HG03135 (cell line): ENCODE data around the gene GFOD1.
"Not testable (repeated sequence)": the region's sequence is repeated elsewhere in the genome, so short reads cannot be mapped to it uniquely, and the experiment has no call there.

Source experiments
- ATAC-seq: cut with Tn5 transposase; IDR thresholded peaks from one replicate; pipeline ENCODE4 v1.9.1; 2021; ENCODE audit warnings: mild to moderate bottlenecking, moderate library complexity; ENCODE audit not compliant: unreplicated experiment

GFOD1 gene

DNA sequence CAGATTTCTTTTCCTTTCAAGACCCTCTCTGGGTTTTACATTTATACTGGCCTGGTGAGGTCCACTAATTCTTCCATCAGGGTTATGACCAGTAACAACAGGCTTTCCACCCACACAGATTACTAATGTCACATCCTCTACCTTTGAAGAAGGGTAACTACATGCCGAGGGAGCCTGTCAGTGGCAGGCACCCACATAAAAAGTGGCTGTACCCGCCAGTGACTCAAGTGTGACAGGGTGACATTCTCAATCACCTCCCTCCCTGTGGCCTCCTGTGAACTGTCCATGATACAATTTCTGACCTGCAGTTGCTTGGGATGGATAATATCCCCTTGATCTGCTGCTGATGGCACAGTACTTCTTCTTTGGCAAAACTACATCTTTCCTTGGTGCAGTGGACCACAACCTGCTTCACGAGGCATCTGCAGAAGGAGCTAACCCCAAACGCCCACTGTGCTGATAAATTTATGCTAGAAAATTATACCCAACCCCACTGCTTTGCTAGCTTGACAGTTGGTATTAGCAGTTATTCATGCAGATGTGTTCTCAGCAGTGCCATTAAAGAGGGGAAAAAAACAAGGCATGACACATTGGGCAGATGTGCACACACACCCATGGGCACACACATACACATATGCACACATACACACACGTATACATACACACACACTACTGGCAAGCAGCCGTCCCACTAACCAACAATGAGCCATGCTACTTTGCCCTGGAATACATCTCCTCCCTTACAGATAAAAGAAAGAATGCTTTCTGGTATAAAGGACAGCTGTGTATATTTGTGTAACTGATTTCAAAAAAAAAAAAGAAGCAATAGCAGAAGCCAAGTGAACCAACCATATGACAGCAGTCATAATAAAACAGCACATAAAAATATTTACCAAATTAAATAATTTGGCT, 20.8 kb downstream of the GFOD1 start:
- no peak for ATAC-seq

DNA sequence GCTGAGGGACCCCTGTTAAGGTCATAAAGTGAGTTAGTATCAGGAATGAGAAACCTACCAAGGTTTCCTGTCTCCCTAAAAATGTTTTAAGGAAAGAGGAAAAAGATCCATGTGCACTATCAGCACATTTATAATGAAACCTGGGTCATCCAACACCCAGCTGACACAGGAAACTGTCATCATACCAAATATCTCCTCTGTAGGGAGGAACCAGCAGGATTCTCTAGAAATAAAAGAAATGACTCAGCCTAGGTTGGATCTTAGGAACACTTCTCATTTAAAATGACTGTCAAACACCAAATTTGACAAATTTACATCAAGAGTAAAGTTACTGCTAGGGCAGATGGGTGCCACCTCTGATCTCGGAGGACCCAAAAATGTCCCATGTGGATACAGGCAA, 21.7 kb downstream of the GFOD1 start:
- ATAC-seq: no peak

DNA sequence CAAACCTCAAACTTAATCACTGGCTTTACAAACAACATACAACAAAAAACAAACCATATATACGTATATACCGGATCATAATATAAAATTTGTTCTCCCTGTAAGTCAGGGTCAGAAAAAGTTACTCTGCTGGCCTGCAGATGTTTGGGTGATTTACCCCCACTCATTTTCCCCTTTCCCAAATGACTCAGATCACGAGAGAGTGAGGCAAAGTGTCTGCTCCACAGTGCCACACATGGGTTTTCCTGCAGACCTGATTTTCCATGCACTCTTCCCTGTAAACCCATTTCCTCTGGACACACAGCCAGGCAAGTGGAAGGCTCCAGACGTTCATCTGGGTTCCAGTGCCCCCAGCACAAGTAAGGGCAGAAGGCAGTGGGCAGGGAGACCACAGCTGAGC, 23.5 kb downstream of the GFOD1 start:
- ATAC-seq: no peak

DNA sequence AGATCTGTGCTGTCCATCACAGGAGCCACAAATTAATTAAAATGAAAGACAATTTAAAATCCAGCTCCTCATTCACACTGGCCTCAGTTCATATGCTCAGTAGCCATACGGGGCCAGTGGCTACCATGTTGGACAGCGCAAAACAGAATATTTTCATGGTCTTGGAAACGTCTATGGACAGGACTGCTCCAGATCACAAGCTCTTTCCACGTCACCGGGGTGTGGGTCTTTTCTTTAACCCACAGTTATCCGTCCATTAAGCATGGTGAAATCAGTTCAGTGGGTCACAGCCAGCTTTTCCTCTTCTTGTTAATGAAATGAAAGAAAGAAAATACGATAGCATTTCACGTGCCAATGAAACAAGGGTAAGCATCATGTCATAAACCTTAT, 24.1 kb downstream of the GFOD1 start:
- ATAC-seq: no peak

DNA sequence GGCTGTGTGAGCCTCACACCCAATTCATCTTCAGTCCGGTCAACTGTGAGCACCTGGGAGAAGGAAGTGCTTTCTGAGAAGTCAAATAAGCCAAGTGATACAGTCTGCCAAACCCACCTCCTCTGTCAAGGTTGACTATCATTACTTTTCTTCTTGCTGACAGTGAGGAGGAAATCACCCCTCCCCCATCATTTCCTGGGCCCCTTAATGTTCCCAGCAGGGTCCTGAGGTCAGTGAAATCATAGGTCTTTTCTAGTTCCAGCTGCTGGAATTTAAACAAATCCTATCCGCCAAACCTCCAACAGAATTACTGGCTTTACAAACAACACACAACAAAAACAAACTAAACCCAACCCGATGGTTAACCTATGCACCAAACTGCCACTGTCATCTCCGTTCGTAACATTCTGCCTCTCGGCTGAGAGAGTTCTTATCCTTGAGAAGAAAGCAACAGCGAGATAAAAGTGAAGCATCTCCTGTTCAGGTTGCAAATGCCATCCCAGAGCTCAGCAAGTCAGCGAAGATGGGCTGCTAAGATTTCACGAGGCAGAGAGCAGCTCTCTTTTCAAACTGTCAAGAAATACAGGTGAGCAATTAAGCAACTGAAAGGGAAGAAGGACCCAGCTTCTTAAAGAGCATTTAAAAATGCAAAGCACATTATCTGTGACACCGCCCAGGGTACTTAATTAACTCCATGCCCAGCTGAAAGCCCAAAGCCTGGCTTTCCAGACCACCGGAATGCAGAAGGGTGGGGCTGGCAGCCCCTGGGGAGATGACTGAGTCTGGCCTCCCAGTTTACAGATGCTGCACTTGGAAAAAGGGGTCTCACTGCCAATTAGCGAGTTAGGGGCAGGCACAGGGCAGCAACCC, 24.7 kb downstream of the GFOD1 start:
- ATAC-seq: no peak

DNA sequence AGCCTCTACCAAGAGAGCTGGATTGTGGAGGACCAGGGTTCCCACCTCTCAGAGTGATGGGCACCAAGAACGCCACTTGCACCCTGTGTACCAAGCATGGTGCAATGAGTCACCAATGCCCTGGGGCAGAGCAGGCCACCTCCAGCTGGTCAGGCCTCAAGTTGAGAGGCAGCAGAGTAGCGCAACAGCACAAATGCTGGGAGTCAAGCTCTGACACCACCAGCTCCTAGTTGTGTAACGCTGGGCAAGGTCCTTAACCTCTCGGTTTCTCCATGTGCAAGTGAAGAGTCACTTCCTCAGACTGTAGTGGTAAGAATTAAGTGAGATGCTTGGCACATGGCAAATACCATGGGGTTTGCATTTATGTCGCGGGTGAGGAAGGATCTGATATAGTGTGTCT, 25.6 kb downstream of the GFOD1 start:
- no peak for ATAC-seq

DNA sequence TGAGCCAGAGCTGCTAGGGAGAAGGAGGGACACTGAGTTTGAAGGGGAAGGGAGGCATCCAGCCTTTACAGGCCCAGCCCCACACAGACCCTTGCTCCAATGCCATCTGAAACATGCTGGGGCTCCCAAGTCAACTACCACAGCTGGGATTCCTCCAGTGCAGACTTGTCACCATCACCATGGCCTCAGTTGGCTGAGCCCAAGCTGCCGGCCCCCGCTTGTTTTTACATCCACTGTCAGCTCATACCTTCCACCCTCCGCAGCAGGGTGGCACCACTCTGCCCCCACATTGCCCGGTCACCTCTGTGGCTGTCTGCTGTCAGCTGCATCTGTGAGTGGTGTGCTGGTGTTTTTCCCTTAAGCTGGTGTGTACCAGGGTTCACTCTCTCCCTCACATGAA, 26.1 kb downstream of the GFOD1 start:
- ATAC-seq: no peak

DNA sequence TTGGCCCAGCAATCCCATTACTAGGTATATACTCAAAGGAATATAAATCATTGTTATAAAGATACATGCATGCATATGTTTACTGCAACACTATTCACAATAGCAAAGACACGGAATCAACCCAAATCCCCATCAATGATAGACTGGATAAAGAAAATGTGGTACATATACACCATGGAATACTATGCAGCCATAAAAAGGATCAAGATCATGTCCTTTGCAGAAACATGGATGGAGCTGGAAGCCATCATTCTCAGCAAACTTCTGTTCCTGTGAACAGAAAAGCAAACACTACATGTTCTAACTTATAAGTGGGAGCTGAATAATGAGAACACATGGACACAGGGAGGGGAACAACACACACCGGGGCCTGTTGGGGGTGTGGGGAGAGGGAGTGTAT, 27.1 kb downstream of the GFOD1 start:
- ATAC-seq: not testable (repeated sequence)

DNA sequence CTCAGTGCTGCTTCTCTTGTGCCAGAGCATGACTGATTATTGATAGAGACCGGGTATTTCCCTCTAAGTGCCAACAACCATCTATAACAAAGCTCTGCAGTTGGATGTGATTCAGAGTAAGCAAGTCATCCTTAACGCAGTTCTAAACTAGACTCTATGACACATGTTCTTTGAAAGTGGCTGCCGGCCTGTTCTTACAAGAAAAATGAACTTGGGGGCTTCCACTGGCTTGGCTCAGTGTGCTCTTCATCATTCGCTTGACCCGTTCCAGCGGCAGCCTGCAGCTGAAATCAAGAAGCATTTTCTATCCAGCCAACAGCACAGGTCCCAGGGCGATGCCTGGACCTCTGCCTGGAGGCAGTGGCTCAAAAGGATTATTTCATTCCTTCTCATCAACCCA, 29.8 kb downstream of the GFOD1 start:
- no peak for ATAC-seq

DNA sequence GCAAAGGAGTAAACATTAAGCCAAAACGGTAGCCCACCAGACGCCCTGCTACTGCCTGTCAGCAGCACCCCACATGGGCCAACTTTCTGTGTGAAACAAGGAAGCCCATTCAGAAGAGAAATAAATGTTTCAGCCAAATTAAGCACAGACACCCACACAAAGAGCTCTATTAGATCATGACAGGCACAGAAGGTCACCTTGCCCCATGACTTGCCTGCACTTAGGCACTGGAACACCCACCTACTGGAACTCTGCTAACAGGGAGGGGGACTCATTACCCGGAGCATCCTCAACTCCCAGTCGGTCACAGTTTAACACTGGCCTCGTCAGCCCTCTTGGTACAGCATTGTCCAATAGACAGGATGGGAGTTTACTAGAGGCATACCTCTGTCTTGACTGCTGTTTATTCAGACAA, 31.8 kb downstream of the GFOD1 start:
- ATAC-seq: no peak

DNA sequence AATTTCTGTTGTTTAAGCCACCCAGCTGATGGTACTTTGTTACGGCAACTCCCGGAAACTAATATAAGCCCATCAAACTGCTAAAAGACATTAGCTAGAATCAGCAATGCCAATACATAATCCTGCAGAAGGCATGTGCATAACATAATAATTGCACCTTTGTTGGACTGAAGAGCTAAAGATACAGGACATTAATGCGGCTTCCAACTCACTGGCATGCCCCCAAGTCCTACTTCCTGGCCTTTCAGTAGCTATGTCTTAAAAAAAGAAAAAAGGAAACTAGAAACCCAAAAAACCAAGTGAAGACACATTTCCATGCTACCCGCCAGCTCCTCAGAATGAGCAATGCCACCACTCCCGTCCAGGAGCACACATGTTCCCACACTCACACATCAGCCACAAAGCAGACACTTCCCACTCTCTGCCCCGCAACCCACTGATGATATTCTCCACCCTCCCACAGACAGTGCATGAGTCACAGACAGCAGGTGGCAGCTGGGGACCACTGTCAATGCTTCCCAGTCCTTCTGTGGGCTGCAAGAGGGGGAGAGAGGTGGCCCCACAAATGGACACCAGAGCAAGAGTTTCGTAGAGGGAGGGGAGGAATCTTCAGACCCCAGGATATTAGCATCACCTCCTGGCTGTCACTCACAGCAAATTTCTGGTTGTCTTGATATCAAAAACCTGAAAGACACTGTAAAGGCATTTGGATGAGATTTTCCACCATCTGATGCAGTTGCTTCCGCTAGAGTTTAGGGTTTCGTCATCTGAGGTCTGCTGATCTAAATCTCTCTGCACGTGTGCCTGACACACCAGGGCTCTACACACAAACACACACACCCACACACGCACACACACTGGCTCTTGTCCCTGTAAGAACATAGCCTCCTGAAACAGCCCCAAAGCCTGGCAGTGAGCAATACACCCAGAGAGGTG, 32.8 kb downstream of the GFOD1 start:
- ATAC-seq: peak; percentile 48

DNA sequence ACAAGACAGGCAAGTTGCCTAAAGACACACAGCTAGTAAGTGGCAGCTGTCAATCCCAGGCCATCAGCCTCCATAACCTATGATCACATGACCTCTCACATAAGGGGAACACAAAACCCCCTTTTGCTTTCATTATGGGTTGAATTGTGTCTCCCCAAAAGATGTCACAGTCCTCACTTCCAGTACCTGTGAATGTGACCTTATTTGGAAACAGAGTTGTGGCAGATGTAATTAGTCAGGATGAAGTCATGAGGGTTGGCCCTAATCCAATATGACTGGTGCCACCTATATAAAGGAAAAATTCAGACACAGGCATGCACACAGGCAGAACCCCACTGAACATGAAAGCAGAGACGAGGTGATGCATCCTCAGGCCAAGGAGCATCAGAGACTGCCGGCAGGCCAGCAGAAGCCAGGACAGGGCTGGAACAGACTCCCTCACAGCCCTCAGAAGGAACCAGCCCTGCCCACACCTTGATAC, 33.6 kb downstream of the GFOD1 start:
- ATAC-seq: no peak

DNA sequence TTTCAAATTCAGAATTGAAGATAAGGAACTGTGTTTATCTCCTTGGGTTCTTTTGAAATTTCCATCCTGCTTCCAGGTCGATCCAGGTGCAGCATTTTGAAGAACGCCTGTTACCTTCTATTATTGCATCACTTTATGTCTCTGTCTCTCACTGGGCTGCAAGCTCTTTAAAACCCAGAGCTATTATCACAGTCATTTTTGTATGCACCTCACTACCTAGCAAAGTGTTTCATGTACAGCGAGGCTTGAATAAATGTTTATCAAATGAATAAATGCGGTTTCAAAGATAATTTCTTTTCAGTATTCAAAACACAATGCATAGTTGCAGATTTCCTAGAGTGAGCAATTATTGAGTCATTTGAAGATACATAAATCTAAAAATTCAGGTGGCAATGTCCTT, 34.2 kb downstream of the GFOD1 start:
- no peak for ATAC-seq

DNA sequence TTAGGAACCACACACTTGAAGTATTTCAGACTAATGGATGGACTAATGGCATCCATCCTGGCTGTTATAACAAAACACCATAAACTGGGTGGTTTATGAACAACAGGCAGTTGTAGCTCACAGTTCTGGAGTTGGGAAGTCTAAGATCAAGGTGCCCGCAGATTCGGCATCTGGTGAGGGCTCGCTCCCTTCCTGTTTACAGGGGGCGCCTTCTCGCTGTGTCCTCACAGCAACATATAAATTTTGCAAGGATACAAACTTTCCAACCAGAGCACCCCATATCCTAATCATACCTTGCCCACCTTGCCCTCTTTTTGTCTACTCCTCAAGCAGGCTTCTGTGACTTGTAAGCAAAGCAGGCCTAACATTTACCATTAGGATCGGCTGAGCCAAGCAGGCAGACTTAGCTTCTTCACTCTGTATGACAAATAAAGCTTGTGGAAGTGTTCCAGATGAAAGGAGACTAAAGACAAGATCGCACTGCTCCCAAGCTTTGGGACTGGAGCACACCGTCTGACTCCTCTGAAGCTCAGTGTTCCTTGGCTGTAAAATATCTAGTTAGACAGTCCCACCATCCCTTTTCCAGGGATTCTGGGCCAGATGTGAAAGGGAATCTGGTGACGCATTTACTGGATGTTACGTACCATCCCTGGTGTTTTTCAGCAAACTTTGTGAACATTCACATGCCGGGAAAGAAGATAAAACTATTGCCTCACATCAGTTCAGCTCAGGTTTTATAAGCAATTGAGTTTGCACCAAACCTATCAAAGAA, 34.9 kb downstream of the GFOD1 start:
- ATAC-seq: no peak

DNA sequence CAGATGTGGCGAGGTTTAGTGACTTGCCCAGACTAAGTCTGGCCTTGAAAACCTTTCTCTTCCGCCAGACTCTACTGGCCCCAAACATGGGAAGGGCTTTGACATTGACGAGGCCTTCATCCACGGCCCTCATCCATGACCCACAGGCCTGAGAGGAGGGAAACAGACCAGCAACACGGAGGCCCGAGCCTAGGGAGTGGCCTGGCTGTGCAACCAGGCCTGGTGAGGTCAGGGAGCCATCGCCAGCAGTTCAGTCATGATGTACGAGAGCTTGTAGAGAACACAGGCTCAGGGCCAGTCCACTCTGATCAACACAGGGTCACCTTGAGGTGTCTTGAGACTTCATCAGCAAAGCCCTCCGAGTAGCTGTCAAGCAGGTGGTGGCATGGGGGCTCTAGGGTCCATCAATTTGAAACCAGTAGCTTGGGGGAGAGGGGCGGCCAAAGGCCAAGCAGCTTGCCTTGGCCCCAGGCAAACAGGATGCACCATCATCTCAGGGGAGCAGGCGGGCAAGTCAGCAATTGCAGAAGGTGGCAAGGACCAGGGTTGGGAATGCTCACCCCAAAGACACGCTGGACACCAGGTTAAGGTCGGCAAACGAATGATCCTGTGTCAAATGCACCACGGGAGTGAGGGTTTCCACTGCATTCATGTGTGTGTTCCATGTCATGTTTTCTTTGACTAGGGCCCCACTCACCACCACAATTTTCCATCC, 36.1 kb downstream of the GFOD1 start:
- ATAC-seq: no peak

DNA sequence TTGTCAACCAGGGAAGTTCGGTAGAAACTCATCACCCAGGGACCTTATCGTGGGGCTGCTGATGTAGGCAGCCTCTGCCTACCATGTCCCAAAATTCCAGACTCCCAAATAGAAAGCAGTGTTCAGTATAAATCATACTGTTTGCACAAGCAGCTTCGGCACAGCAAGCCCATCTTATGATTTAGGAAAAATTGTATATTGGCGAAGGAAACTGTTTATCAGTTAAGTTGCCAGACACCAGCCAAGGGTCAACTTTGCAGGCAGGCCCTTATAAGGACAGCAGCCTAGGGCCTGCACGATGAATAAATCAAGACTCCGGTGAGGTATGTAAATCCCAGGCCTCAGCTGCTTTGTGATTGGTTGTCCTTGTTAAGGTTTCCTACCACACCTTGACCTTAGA, 36.8 kb downstream of the GFOD1 start:
- no peak for ATAC-seq

DNA sequence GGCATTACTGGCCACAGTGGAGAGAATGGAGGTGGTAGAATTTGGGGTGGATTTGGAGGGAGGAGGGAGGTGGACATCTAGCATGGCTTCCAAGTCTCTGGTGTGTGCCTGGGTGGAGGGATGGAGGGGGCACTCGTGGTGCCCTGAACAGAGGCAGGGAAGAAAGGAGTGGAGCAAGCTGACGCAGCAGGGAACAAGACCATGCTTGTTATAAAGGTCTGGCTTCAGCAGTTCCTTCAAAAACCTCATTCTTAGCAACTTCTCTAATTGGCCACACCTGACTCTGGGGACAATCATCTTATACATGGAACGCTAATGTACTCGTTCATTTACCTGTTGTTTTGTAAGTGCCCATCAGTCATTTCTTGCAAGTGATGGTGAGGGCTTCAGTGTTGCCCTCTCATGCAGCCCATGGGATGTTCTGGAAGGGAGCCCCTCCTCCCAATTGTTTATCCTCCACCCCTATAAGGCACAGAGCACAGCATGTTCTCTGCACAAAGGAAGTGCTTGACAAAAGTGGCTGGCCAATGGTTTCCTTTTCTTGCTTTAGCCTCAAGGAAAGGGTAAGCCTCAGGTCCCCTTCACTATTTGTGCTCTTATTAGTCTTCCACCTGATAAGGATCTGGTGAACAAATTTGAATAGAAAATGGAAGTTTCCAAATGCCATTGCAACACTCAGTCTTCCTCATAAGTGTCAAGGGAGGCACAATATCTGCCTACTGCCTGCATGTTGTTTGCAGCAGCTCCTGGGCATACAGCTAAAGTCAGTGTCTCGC, 39.3 kb downstream of the GFOD1 start:
- ATAC-seq: no peak

DNA sequence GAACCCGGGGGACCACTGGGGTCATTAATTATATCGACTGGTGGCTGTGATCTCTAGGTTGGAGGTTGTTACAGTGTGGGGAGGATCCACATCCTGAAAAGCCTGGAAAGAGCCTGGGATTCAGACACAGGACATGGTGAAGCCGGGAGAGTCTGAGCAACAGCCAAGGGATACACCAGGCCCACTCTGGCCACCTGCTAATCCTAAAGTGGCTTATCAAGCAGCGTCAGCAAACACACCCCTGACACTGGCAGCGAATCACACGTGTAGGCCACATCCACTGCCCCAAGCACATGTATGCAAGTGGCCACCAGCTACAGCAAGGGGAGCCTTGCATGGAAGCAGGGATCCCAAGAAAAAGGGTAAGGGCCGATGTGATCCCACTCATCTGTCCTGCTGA, 41.0 kb downstream of the GFOD1 start:
- no peak for ATAC-seq

DNA sequence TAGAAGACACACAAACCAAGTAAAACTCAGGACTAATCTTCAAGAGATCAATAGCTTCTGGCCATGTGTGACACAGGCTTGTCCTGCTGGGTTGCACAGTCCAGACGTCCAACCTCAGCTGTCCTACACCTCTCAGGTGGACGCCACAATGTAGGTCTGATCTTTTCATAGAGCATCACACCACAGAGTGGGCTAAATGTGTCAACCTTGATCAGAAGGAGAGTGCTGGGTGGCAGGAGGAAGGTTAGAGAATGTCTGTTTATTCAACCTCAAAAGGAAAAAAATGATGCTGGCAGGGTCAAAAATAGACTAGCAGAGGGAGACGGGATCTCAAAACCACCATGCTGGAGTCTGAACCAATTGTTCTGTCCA, 41.7 kb downstream of the GFOD1 start:
- ATAC-seq: no peak
